Activated T-cell treated with anti-CD3 and anti-CD28 coated beads, Interleukin-2, amount 50 U/mL, for 24 hours (primary cell): ENCODE data around the gene ZRANB1.

ENCODE experiments used
- DNase-seq: peaks from one replicate; pipeline ENCODE4 v3.0.0-alpha.2; 2020
- H3K27ac Mint-ChIP-seq: 2 replicates; pipeline ENCODE4 v1.8.0; 2020; ENCODE audit warnings: mild to moderate bottlenecking, mixed read lengths
- H3K27me3 Mint-ChIP-seq: 2 replicates; pipeline ENCODE4 v1.8.0; 2020; ENCODE audit warnings: mixed read lengths
- H3K36me3 Mint-ChIP-seq: 2 replicates; pipeline ENCODE4 v1.8.0; 2020; ENCODE audit warnings: low read depth, mixed read lengths
- H3K4me1 Mint-ChIP-seq: 2 replicates; pipeline ENCODE4 v1.8.0; 2020; ENCODE audit warnings: low read depth, mixed read lengths
- H3K4me3 Mint-ChIP-seq: 2 replicates; pipeline ENCODE4 v1.8.0; 2020; ENCODE audit warnings: mild to moderate bottlenecking, moderate library complexity, mixed read lengths
- H3K9me3 Mint-ChIP-seq: 2 replicates; pipeline ENCODE4 v1.8.0; 2020; ENCODE audit warnings: mixed read lengths

ZRANB1 gene

DNA sequence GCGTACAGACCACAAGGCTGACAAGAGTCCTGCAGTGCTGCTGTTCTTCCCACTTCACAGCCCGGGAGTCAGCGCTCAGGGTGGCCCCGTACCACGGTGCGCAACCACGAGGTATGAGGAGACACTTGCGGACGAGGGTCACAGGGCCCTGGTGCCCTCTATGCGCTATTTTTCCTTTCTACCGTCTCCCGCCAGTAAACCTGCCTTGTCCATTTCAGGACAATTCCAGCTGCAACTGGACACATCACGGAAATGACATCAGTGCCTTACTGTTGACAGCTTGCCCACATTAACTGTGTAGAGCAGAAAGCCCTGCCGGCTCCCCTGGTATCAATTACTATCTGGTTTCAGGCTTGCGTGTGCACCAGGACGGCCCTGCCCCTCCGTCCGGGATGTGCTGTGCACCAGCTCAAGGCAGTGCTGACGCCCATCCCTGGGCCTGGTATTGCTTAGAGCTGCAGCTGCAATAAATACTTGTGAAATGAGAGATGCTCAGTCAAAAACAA is 65.1 kb downstream of the ZRANB1 start:
- Mint-ChIP-seq H3K4me3 (no peak overlapping the region), H3K36me3 (no peaks in the 10 kb centered on the region), H3K27ac (no peak overlapping the region), H3K27me3 (peaks cover 3% of the 10 kb centered on the region), H3K9me3 (no peaks in the 10 kb centered on the region), H3K4me1 (no peaks in the 10 kb centered on the region)
- no peak for DNase-seq

DNA sequence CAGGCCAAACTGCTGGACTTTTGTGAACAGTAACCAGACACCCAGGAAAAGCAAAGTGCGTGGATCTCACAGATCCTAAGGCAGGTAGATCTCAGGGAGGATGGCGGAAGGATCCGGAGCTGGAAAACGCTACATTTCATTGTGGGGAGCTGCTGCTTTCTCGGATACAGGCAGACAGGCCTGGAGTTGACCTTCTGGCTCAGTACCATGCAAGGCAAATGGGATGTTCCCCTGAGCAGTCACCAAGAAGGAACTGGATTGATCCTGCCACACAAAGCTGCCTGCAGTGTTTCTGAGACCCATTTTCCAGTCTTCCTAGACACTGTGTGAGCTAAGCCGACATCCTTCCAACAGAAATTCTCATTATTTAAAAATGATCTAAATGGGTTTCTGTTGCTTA is 65.5 kb downstream of the ZRANB1 start:
- no peaks in the 10 kb centered on the region for H3K9me3 Mint-ChIP-seq
- no peaks in the 10 kb centered on the region for H3K36me3 Mint-ChIP-seq
- no peak overlapping the region for H3K4me3 Mint-ChIP-seq

DNA sequence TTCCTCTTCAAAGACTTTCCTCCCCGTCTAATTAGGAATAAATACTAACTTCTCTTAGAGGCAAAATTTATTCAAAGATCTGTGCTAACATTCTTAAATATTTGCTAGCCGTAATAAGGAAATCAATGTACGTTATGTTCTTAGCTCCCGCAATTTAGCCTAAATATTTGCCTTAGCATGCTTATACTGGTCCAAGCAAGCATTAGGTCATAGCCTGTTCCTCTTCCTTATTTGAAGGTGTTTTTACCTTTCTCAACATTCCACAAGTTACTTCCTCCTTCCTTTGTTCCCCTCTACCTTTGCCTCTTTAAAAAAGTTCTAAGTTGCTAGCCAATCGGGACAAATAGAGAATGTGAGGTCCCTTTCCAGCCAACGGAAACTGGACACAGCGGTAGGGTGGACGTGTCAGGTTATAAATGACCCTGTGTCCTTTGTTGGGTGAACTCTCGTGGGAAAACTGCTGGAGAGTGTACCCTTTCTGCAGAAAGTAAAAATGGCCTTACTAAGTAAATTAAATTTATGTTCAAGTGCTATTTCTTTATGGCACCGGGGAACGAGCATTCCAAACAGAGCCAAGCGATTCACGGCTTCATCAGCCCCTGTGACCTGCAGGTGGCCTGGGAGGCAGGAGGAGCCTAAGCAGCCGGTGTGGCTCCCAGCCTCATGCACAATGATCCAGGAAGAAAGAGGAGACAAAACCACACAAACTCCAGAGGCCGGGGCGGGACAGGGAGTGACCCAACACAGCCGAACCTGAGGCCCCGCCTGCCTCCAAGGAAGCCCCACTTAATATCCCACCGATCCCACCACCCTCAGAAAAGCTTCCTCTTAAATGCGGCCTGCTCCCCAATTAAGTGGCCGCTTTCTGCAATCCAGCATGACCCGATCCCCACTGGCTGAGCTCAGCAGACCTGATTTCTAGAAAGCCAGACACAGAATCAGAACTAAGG is 67.0 kb downstream of the ZRANB1 start:
- Mint-ChIP-seq H3K27me3 (no peaks in the 10 kb centered on the region), H3K9me3 (no peaks in the 10 kb centered on the region), H3K36me3 (no peaks in the 10 kb centered on the region), H3K4me1 (no peaks in the 10 kb centered on the region), H3K27ac (no peak overlapping the region), H3K4me3 (no peak overlapping the region)
- no peak for DNase-seq

More for the DNA sequence above, 65.5 kb downstream of the ZRANB1 start:
- H3K27me3 Mint-ChIP-seq: peaks cover 3% of the 10 kb centered on the region
- H3K4me1 Mint-ChIP-seq: no peaks in the 10 kb centered on the region
- DNase-seq: no peak
- no peak overlapping the region for H3K27ac Mint-ChIP-seq

DNA sequence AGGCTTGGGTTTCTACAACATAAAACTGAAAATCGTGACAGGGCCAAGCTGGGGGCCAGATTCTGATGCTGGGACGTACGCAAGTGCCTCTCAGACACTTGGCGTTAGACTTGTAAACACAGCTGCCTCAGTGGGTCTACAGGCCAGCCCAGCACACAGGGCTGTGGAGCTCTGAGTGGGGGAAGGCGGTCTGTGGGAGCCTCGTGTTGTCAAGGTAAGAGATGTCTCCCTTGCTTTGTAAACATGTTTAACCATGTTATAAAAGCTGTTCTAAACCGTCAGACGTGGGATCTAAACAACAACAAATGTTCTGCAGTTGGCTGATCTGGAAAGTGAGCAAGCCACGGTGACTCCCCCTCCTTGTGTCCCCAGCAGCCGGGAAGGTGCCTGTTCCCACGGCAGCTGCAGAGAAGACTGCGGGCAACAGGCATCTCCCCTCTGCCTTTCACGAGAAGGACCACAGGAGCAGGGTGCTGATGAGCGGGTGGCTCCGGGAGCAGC is 67.8 kb downstream of the ZRANB1 start:
- no peaks in the 10 kb centered on the region for H3K36me3 Mint-ChIP-seq
- no peak overlapping the region for H3K4me3 Mint-ChIP-seq
- H3K9me3 Mint-ChIP-seq: no peaks in the 10 kb centered on the region
- no peak overlapping the region for H3K27ac Mint-ChIP-seq
- H3K4me1 Mint-ChIP-seq: peaks cover 1% of the 10 kb centered on the region
- DNase-seq: no peak
- H3K27me3 Mint-ChIP-seq: no peaks in the 10 kb centered on the region

DNA sequence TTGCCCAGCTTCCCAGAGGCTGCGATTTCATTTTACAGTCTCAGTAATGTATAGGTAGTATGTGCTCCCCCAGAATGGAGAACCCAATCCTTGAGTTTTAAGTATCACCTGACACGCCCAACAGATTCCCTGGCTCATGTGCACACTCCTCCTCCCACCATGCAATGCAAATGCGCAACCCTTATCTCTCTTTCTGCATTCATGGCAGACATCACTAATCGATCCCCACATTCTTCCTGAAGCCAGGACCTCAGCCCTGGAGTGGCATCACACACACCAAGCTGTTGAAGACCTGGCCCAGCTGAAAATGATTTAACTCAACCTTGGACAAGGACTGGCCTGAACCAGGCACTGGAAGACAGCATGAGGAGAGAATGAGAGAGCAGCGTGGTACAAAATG is 68.4 kb downstream of the ZRANB1 start:
- Mint-ChIP-seq H3K27ac (no peak overlapping the region), H3K27me3 (peaks cover under 1% of the 10 kb centered on the region), H3K9me3 (no peaks in the 10 kb centered on the region), H3K36me3 (no peaks in the 10 kb centered on the region), H3K4me3 (no peak overlapping the region), H3K4me1 (peaks cover 2% of the 10 kb centered on the region)
- no peak for DNase-seq

DNA sequence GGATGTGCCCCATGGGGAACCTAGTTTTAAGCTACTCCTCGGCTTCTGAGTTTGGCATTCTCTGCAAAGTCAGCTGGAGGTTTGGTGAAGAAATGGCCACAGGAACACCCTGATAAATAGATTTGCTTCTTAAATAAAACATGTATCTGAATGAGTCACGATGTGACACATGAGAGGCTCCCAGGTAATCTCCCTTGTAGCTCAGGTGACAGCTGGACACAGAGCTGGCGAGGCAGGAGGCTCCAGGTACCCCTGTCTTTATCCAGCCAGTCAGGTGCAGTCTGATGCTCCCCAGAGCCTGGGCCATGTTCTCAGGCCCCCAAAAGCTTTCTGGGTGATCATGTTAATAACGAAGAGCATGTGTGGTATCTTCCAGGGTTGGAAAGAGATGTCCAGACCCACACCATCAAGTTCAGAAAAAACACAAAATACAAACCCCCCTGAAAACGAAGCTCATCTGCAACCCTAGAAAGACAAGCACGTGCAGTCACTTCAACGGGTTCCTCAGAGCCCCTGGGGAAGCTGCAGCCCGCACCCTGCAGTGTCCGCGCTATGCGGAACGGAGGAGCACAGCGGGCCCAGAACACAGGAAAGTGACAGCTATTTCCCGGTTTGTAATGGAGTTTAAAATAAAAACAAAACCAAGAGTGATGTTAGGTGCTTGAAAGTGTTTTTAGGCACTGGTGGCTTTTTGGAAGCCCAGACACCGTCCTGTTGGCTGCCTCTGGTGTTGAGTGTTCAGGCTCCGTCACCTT is 69.4 kb downstream of the ZRANB1 start:
- H3K27ac Mint-ChIP-seq: no peak overlapping the region
- no peak for DNase-seq
- no peaks in the 10 kb centered on the region for H3K36me3 Mint-ChIP-seq
- no peak overlapping the region for H3K4me3 Mint-ChIP-seq
- H3K4me1 Mint-ChIP-seq: peaks cover 2% of the 10 kb centered on the region
- H3K27me3 Mint-ChIP-seq: peaks cover 4% of the 10 kb centered on the region
- no peaks in the 10 kb centered on the region for H3K9me3 Mint-ChIP-seq

DNA sequence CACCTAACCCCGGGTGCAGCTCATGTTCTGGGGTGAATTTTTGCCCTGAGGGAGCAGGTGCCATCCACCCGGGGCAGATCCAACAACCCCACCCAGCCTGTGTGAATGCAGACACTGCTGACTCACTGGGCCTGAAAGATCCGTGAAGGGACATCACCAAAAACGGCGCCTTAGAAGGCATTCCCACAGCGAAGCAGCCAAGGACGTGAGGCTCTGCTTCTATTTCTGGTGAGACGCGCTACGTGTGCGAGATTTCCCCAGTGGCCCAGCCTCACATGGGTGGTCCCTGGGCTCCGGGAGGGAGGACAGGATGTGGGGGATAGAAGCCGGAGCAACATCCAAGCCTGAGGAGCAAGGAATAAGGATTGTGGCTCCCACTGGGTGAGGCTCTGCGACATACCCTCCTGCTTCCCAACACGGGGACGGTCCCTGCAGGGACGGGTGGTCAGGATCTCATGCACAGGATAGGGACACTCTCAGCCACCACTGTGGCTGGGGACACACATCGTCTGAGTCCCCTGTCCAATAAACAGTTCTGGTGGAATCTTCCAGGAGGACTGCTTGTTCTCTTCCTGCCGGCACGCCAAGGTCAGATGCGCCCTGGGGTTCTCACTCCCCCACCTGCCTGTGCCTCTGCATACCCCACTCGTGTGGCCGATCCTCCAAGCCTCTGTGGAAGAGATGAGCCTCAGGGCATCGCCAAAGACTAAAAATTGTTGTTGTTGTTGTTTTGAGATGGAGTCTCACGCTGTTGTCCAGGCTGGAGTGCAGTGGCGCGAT is 70.2 kb downstream of the ZRANB1 start:
- Mint-ChIP-seq H3K36me3 (no peaks in the 10 kb centered on the region), H3K4me3 (no peak overlapping the region), H3K4me1 (peaks cover 2% of the 10 kb centered on the region), H3K9me3 (no peaks in the 10 kb centered on the region), H3K27ac (no peak overlapping the region), H3K27me3 (peaks cover 4% of the 10 kb centered on the region)
- DNase-seq: no peak

DNA sequence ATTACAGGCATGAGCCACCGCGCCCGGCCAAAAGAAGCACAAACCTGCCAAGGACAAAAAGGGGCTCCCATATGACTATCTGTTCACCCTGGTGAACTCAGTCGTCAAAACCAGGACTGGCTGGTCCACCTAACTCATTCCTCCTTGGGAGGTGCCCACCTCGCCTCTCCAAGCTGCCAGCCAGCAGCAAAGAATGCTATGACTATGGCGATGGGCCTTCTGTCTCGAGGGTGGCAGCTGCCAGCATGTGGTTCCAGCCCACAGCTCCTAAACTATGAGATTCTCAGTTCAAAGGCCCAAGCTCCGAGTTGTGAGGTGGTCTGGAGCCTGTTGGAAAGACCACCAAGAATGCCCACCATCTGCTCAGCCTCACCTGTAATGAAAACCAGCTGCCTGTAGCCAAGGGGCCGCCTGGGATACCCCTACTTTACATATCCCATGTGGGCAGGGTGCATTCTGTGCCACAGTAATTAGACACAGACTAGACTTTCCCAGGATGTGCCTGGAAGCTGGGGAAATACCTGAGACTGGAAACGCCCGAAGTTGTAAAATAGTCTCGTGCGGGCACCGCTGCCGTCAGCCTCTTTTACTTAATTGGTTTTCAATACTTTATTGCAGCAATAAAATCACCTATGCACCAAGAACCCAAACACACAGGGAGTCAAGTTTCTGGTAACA is 71.1 kb downstream of the ZRANB1 start:
- Mint-ChIP-seq H3K27me3 (peaks cover 4% of the 10 kb centered on the region), H3K4me3 (no peak overlapping the region)

DNA sequence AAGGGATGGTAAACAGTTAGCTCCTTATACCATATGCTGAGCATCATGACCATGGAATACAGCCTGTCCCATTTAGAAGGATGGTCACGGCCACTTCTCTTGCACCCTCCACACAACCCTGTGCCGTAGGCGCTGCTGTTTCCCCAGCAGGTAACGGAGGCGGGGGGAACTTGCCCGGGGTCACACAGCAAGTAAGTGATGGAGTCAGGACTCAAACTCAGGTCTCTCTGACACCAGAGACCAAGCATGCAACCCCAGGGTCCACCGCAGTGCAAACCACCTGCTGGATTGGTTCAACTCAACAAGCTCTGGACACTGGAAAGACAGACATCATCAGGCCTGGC is 71.6 kb downstream of the ZRANB1 start:
- no peak overlapping the region for H3K27ac Mint-ChIP-seq
- no peak overlapping the region for H3K4me3 Mint-ChIP-seq
- H3K36me3 Mint-ChIP-seq: no peaks in the 10 kb centered on the region
- peaks cover 2% of the 10 kb centered on the region for H3K4me1 Mint-ChIP-seq
- peaks cover 8% of the 10 kb centered on the region for H3K27me3 Mint-ChIP-seq
- DNase-seq: no peak
- H3K9me3 Mint-ChIP-seq: no peaks in the 10 kb centered on the region

More for the DNA sequence above, 71.1 kb downstream of the ZRANB1 start:
- H3K27ac Mint-ChIP-seq: no peak overlapping the region
- H3K36me3 Mint-ChIP-seq: no peaks in the 10 kb centered on the region
- DNase-seq: no peak
- H3K4me1 Mint-ChIP-seq: peaks cover 2% of the 10 kb centered on the region
- no peaks in the 10 kb centered on the region for H3K9me3 Mint-ChIP-seq

DNA sequence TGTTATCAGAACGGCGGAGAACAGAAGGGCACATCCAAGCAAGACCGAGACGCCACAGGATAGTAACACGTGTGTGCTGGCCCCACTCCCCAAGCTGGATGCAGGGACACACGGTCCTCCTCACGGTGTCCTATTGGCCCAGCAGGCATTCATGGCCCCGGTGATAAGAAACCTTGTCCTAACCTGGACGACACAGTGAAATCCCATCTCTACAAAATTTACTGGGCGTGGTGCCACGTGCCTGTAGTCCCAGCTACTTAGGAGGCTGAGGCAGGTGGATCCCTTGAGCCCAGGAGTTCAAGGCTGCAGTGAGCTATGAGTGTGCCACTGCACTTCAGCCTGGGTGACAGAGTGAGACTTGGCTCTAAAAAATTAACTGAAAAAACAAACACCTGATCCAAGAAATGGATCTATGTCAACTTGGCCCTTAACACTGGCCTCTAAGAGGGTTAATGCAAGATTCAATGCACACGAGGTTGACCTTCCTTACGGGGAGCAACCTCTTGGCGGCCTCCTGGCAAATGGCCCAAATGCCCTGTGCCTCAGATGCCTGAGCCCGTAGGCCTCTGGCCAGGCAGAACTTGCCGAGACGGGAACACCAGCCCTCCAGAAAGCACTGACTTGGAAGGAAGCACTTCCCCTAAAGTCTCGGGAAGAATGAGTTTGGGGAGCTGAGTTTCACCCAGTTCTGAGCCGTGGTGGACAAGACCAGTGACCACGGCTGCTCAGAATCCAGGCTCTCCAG is 72.3 kb downstream of the ZRANB1 start:
- no peak overlapping the region for H3K4me3 Mint-ChIP-seq
- peaks cover 11% of the 10 kb centered on the region for H3K27me3 Mint-ChIP-seq
- no peak for DNase-seq
- H3K9me3 Mint-ChIP-seq: peaks cover under 1% of the 10 kb centered on the region
- peaks cover 2% of the 10 kb centered on the region for H3K4me1 Mint-ChIP-seq
- no peak overlapping the region for H3K27ac Mint-ChIP-seq
- no peaks in the 10 kb centered on the region for H3K36me3 Mint-ChIP-seq

DNA sequence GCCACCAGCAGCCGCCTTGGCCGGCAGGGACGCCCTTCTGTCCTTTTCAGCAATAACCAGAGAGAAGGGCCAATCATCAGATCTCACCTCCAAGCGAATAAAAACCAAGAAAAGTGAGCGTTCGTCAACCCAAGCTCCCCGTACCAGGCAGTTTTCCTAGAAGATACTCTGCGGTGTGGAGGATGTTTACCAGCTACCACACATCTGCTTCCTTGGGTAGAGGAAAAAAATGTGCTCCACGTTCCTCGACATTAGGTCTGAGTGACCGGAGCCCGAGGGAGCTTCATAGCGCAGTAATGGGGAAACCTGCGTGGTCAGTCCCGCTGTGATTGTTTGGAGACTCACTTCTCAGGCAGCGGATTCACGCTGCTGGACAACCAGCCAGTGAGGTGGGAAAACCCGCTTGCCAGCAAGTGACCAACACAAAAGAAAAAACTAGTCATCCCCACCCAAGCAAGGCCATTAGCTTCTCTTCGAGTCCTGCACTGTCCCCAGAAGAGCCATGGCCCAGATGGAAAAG is 73.0 kb downstream of the ZRANB1 start:
- no peak for DNase-seq
- H3K27me3 Mint-ChIP-seq: peaks cover 11% of the 10 kb centered on the region
- H3K4me3 Mint-ChIP-seq: no peak overlapping the region
- no peaks in the 10 kb centered on the region for H3K36me3 Mint-ChIP-seq
- H3K27ac Mint-ChIP-seq: no peak overlapping the region
- H3K9me3 Mint-ChIP-seq: peaks cover 2% of the 10 kb centered on the region
- H3K4me1 Mint-ChIP-seq: peaks cover 2% of the 10 kb centered on the region

DNA sequence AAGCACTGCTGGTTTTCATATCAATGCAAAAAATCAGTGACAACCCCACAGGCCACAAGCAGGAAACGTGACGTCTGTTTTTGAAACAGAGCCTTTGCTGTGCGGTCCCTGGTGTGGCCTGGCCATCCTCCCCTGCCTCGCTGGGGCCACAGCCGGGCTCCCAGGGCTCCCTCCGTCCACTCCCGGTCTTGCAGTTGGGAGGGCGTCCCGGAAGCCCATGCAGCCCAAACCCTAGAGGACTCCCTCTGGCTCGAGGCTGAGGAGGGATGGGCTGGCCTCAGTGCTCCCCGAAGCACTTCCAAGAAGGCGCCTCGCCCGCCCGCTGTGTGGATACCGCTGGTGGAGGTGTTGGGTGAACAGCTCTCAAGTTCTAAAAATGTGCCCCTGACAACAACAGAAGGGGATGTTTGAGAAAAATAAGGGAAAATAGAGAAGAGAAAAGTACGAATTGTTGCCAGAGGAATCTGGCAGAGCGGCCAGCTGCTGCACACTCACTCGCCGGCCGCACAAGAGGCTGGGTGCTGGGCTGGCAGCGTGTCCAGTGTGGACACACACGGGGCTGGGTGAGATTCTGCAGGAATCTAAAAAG is 73.5 kb downstream of the ZRANB1 start:
- H3K4me1 Mint-ChIP-seq: peaks cover 2% of the 10 kb centered on the region
- peaks cover 2% of the 10 kb centered on the region for H3K9me3 Mint-ChIP-seq
- no peak overlapping the region for H3K27ac Mint-ChIP-seq
- H3K27me3 Mint-ChIP-seq: peaks cover 11% of the 10 kb centered on the region
- no peaks in the 10 kb centered on the region for H3K36me3 Mint-ChIP-seq
- no peak overlapping the region for H3K4me3 Mint-ChIP-seq
- DNase-seq: no peak

DNA sequence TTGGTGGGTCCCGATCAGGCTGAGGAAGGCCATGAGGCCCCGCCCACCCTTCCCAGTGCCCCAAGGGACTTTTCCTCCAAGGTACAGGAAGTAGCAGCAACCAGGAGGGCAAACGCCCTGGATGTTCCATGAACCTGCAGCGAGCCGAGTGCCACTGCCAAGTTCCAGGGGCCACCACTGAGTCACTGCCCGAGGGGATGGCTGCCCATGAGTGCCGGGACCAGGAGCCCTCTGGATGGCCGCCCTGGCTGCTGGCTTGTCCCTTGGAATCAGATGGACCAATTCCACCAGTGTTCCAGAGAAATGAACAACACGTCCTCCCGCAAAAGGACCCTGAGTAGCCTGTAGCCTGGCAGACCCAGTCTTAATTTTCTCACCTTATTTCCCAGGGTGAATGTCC is 74.2 kb downstream of the ZRANB1 start:
- H3K27ac Mint-ChIP-seq: no peak overlapping the region
- H3K36me3 Mint-ChIP-seq: no peaks in the 10 kb centered on the region
- no peak for DNase-seq
- no peak overlapping the region for H3K4me3 Mint-ChIP-seq
- H3K4me1 Mint-ChIP-seq: peaks cover 2% of the 10 kb centered on the region
- peaks cover 2% of the 10 kb centered on the region for H3K9me3 Mint-ChIP-seq
- H3K27me3 Mint-ChIP-seq: peaks cover 11% of the 10 kb centered on the region
